CD14-positive monocyte (primary cell): ENCODE measurements around the gene PLIN1. TPM values are rescaled to one million over a fixed set of nuclear protein-coding genes. Genes with fewer than 3 reads are reported as not detected.

Experiments
- DNase-seq, 3 donors: peaks; one replicate each; pipeline ENCODE4 v3.0.0-alpha.2; 2011 to 2022
- H2AFZ ChIP-seq: 2 replicates; pipeline ENCODE4 v1.6.0; 2012; ENCODE audit warnings: mild to moderate bottlenecking, low read depth, low read length, inconsistent platforms; ENCODE audit not compliant: insufficient read depth, poor library complexity, severe bottlenecking
- H3K27ac ChIP-seq, 2 donors: 1 replicate in 1 of 2; 2 replicates in 1 of 2; pipeline ENCODE4 v1.5.1; 2012 to 2013; ENCODE audit warnings: low read length in 2 of 2, control low read depth in 1 of 2, inconsistent platforms in 1 of 2, low read depth in 1 of 2, mild to moderate bottlenecking in 1 of 2
- H3K27me3 ChIP-seq, 2 donors: one replicate each; pipeline versions ENCODE4 v1.6.0 to v1.6.1; 2011 to 2013; ENCODE audit warnings: low read length in 2 of 2; ENCODE audit not compliant: control insufficient read depth in 2 of 2, insufficient read depth in 2 of 2
- H3K36me3 ChIP-seq, 2 donors: replicated peaks in 1 of 2; 1 replicate in 1 of 2; 2 replicates in 1 of 2; pipeline versions ENCODE4 v1.5.1 to v1.6.1; 2012 to 2013; ENCODE audit warnings: low read length in 2 of 2, control low read depth in 1 of 2, inconsistent platforms in 1 of 2, mild to moderate bottlenecking in 1 of 2; ENCODE audit not compliant: insufficient read depth in 2 of 2, control insufficient read depth in 1 of 2
- H3K4me1 ChIP-seq, 2 donors: 1 replicate in 1 of 2; 2 replicates in 1 of 2; pipeline versions ENCODE4 v1.5.1 to v1.6.1; 2012 to 2013; ENCODE audit warnings: low read length in 2 of 2, control low read depth in 1 of 2, inconsistent platforms in 1 of 2, mild to moderate bottlenecking in 1 of 2, moderate library complexity in 1 of 2; ENCODE audit not compliant: insufficient read depth in 2 of 2, control insufficient read depth in 1 of 2
- H3K4me2 ChIP-seq: replicated peaks from 2 replicates; pipeline ENCODE3; 2012; ENCODE audit warnings: low read length, moderate library complexity, mild to moderate bottlenecking; ENCODE audit not compliant: poor library complexity, severe bottlenecking; ENCODE audit errors: extremely low read depth
- H3K4me3 ChIP-seq, 3 experiments: fragments of 200-600 bp in 1 of 3; sonication (generic) in 1 of 3; replicated peaks in 1 of 3; 1 replicate in 2 of 3; 2 replicates in 1 of 3; pipeline ENCODE4 v1.5.1; 2011 to 2013; ENCODE audit warnings: low read length in 3 of 3, mild to moderate bottlenecking in 3 of 3, control low read depth in 2 of 3, low read depth in 2 of 3, inconsistent platforms in 1 of 3, moderate library complexity in 1 of 3
- H3K79me2 ChIP-seq: 2 replicates; pipeline ENCODE4 v1.6.0; 2012; ENCODE audit warnings: mild to moderate bottlenecking, control low read depth, inconsistent platforms, low read length, moderate library complexity; ENCODE audit not compliant: insufficient read depth
- H3K9ac ChIP-seq: 2 replicates; pipeline ENCODE4 v1.6.0; 2017; ENCODE audit warnings: low read length, mild to moderate bottlenecking; ENCODE audit not compliant: insufficient read depth, poor library complexity, severe bottlenecking
- H3K9me3 ChIP-seq, 2 donors: replicated peaks in 1 of 2; 1 replicate in 1 of 2; 2 replicates in 1 of 2; pipeline versions ENCODE4 v1.5.1 to v1.6.1; 2012 to 2013; ENCODE audit warnings: low read length in 2 of 2, control low read depth in 1 of 2; ENCODE audit not compliant: control insufficient read depth in 1 of 2, insufficient read depth in 1 of 2
- H4K20me1 ChIP-seq: 2 replicates; pipeline ENCODE4 v1.6.0; 2012; ENCODE audit warnings: mild to moderate bottlenecking, low read length, control low read depth, moderate library complexity; ENCODE audit not compliant: insufficient read depth
- H3K27ac Mint-ChIP-seq, 7 donors: one replicate each; pipeline ENCODE4 v1.8.0; 2020; ENCODE audit warnings: mild to moderate bottlenecking in 7 of 7, mixed read lengths in 7 of 7, moderate library complexity in 6 of 7, inconsistent platforms in 2 of 7
- H3K27me3 Mint-ChIP-seq, 3 donors: one replicate each; pipeline ENCODE4 v1.8.0; 2021 to 2022; ENCODE audit warnings: low read depth in 3 of 3, mild to moderate bottlenecking in 3 of 3, mixed read lengths in 3 of 3, moderate library complexity in 3 of 3, inconsistent platforms in 1 of 3
- H3K36me3 Mint-ChIP-seq, 2 donors: one replicate each; pipeline ENCODE4 v1.8.0; 2020; ENCODE audit warnings: mixed read lengths in 2 of 2, inconsistent platforms in 1 of 2, mild to moderate bottlenecking in 1 of 2
- H3K4me1 Mint-ChIP-seq: one replicate; pipeline ENCODE4 v1.8.0; 2020; ENCODE audit warnings: mild to moderate bottlenecking, mixed read lengths
- H3K4me3 Mint-ChIP-seq, 2 donors: one replicate each; pipeline ENCODE4 v1.8.0; 2020; ENCODE audit warnings: mild to moderate bottlenecking in 2 of 2, mixed read lengths in 2 of 2, moderate library complexity in 1 of 2
- H3K9me3 Mint-ChIP-seq, 7 donors: one replicate each; pipeline ENCODE4 v1.8.0; 2020 to 2022; ENCODE audit warnings: mixed read lengths in 7 of 7, mild to moderate bottlenecking in 6 of 7, moderate library complexity in 6 of 7, inconsistent platforms in 2 of 7
- WGBS: methylation state at CpG from one replicate; pipeline ENCODE4 v1.1.5; 2013; ENCODE audit warnings: missing lambda C conversion rate; ENCODE audit not compliant: insufficient coverage; 5-methylcytosine and 5-hydroxymethylcytosine counted together
- intact Hi-C, 2 donors: fragments of 100-400 bp; cut with micrococcal nuclease; formaldehyde crosslinking; loops; one replicate each; pipeline versions ENCODE4 v1.15.0 to v1.15.1; 2023
- polyA plus RNA-seq, 3 donors: library from polyadenylated mRNA; depleted of rRNA in 1 of 3; unstranded in 2 of 3; stranded (reverse) in 1 of 3; fragments of 300-500 nt in 2 of 3; fragments of >200 nt in 1 of 3; fragmentation: Illumina TruSeq in 2 of 3; gene quantifications; 1 replicate in 2 of 3; 2 replicates in 1 of 3; pipeline ENCODE4 v1.2.3, GENCODE V29; 2012 to 2021
- TF ChIP-seq, protein P1 (sequence below): fragments of 200-600 bp; IDR thresholded peaks from one replicate; pipeline ENCODE4 v1.8.0; 2022; ENCODE audit warnings: antibody characterized with exemption, mild to moderate bottlenecking

Gene PLIN1
- polyA plus RNA-seq, 3 donors = 0.12 TPM; not detected in 2

DNA sequence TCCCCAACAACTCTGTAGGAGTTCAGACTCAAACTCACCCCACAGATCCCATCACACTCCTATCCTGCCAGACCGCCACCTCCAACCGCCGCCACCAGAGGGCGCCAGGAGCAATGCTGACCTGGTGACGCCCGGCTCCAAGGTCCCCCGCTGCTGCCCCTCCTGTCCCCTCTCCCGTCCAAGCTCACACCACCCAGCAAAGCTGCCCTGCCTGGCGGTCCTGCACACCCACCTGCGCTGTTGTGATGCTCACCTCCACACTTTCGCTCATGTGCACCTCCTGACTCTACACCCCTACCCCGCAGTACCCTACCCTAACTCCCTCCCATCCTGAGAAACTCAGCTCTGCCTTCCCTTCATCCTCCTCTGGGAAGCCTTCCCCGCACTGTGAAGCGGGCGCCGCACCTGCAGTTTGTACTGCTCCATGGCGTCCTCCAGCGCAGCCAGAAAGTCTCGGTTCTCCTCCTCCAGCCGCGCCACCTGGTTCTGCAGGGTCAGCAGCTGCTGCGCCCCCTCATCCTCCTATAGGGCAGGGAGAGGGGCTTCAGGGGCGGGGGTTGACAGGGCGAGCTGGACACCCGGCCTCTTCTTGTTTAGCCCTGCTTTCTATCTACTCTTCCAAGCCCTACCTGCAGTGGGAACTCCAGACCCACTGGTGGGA lies 31.8 kb downstream of the PLIN1 start:
- intact Hi-C loops = no loop called here
- H3K4me1 ChIP-seq = no peaks in the 10 kb centered on the region
- H3K4me3 ChIP-seq = no peak overlapping the region

DNA sequence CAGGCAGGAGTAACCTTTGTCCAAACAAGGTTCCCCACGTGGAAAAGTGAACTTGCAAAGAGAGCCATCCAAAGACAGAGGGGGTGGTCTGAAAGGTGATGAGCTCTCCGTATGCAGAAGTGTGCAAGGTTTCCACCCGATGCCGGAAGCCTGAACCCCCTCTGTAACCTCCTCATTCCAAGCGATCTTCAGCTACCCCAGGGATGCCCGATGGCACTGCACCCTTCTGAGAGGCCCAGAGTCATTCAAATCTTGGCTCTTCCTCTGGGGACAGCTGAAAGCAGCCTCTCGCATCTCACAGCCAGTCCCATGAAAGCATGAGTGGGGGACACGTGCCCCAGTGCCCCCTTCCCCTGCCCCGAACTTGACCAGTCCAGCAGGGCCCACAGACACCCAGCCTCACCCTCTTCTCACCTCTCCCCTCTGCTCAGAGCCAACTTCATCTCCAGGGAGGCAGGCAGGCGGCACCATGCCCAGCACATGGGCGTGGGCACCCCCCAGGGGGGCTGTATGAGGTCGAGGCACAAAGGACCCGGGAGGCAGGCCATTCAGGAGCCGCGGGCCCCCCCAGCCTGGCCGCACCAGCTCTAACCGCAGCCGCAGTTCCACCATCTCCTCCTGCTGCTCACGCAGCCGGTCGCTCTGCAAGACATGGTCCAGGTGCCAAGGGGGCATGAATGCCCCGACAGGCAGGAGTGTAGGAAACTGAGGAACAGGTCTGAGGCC lies 32.6 kb downstream of the PLIN1 start:
- H3K27ac ChIP-seq = no peak overlapping the region
- Mint-ChIP-seq H3K27ac (no peak overlapping the region), H3K4me1 (peaks cover 4% of the 10 kb centered on the region), H3K27me3 (peaks cover 0 to 2% (median 2%) of the 10 kb centered on the region in 3 donors), H3K4me3 (no peak overlapping the region), H3K36me3 (no peaks in the 10 kb centered on the region), H3K9me3 (peaks cover 0 to 4% (median 2%) of the 10 kb centered on the region in 7 donors)
- no peak overlapping the region for H2AFZ ChIP-seq
- H3K4me3 ChIP-seq = no peak overlapping the region
- no peaks in the 10 kb centered on the region for H3K4me1 ChIP-seq
- no peaks in the 10 kb centered on the region for H3K79me2 ChIP-seq
- DNase-seq = no peak
- 88% methylated on average over 17 of the region's 22 CpGs for WGBS
- intact Hi-C loops = no loop called here
- H3K27me3 ChIP-seq = no peaks in the 10 kb centered on the region
- H3K9ac ChIP-seq = no peak overlapping the region
- H4K20me1 ChIP-seq = no peaks in the 10 kb centered on the region
- TF ChIP-seq, protein P1, sequence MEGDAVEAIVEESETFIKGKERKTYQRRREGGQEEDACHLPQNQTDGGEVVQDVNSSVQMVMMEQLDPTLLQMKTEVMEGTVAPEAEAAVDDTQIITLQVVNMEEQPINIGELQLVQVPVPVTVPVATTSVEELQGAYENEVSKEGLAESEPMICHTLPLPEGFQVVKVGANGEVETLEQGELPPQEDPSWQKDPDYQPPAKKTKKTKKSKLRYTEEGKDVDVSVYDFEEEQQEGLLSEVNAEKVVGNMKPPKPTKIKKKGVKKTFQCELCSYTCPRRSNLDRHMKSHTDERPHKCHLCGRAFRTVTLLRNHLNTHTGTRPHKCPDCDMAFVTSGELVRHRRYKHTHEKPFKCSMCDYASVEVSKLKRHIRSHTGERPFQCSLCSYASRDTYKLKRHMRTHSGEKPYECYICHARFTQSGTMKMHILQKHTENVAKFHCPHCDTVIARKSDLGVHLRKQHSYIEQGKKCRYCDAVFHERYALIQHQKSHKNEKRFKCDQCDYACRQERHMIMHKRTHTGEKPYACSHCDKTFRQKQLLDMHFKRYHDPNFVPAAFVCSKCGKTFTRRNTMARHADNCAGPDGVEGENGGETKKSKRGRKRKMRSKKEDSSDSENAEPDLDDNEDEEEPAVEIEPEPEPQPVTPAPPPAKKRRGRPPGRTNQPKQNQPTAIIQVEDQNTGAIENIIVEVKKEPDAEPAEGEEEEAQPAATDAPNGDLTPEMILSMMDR = no peak
- H3K9me3 ChIP-seq = peaks cover 0 to 5% of the 10 kb centered on the region in 2 donors
- H3K4me2 ChIP-seq = no peak overlapping the region
- no peaks in the 10 kb centered on the region for H3K36me3 ChIP-seq

More for the DNA sequence above, 31.8 kb downstream of the PLIN1 start:
- Histone ChIP-seq H3K36me3 (no peaks in the 10 kb centered on the region), H3K79me2 (no peaks in the 10 kb centered on the region), H3K9me3 (peaks cover 0 to 5% of the 10 kb centered on the region in 2 donors), H3K9ac (no peak overlapping the region), H3K27me3 (no peaks in the 10 kb centered on the region), H2AFZ (no peak overlapping the region), H3K27ac (no peak overlapping the region), H3K4me2 (no peak overlapping the region), H4K20me1 (no peaks in the 10 kb centered on the region)
- Mint-ChIP-seq H3K4me1 (peaks cover 4% of the 10 kb centered on the region), H3K27ac (no peak overlapping the region), H3K36me3 (no peaks in the 10 kb centered on the region), H3K4me3 (peak overlapping the region in 1 of 2 donors; percentile 12), H3K27me3 (peaks cover 2 to 5% (median 2%) of the 10 kb centered on the region in 3 donors), H3K9me3 (peaks cover 0 to 4% (median 2%) of the 10 kb centered on the region in 7 donors)
- peak; percentile 23 to 39 (median 24) for DNase-seq
- 60% methylated on average over 20 of the region's 25 CpGs for WGBS
- TF ChIP-seq, protein P1 = peak; percentile 87
